AG10803 (cell line): ENCODE measurements around the gene CACNA1D.
A peak's percentile ranks its signal among the peaks of the same experiment; 100 is the strongest.

Experiments used
- DNase-seq: peaks from one replicate; pipeline ENCODE4 v3.0.0; 2010; ENCODE audit warnings: low read depth
- H3K4me3 ChIP-seq: 2 replicates; pipeline ENCODE4 v1.5.1; 2011; ENCODE audit warnings: mild to moderate bottlenecking, low read length, control low read depth
- CTCF ChIP-seq: conservative IDR thresholded peaks from 2 replicates; pipeline ENCODE4 v1.5.1; 2011; ENCODE audit warnings: mild to moderate bottlenecking, low read length, control low read depth, inconsistent platforms

CACNA1D gene

GRCh38 chr3:53672981-53673380 lies 178.6 kb downstream of the CACNA1D start:
- no peak overlapping the region for H3K4me3 ChIP-seq
- no peak for TF ChIP-seq CTCF
- DNase-seq: no peak

GRCh38 chr3:53673722-53674350 lies 179.4 kb downstream of the CACNA1D start:
- no peak for TF ChIP-seq CTCF
- DNase-seq: no peak
- no peak overlapping the region for H3K4me3 ChIP-seq

- no peak for TF ChIP-seq CTCF
- no peak for DNase-seq
- H3K4me3 ChIP-seq: no peak overlapping the region
Observed at GRCh38 chr3:53674582-53674981, 180.2 kb downstream of the CACNA1D start.

- TF ChIP-seq CTCF: no peak
- DNase-seq: no peak
- no peak overlapping the region for H3K4me3 ChIP-seq
Observed at GRCh38 chr3:53675022-53675697, 180.7 kb downstream of the CACNA1D start.

GRCh38 chr3:53675942-53676341 lies 181.5 kb downstream of the CACNA1D start:
- DNase-seq: no peak
- H3K4me3 ChIP-seq: no peak overlapping the region
- no peak for TF ChIP-seq CTCF

GRCh38 chr3:53677413-53677812 lies 183.0 kb downstream of the CACNA1D start:
- no peak for DNase-seq
- H3K4me3 ChIP-seq: no peak overlapping the region
- TF ChIP-seq CTCF: peak; percentile 41

GRCh38 chr3:53680028-53680427 lies 185.6 kb downstream of the CACNA1D start:
- no peak overlapping the region for H3K4me3 ChIP-seq

More at GRCh38 chr3:53680028-53680427, 185.6 kb downstream of the CACNA1D start:
- TF ChIP-seq CTCF: no peak
- DNase-seq: no peak
